ENCODE results near the gene KCTD15.

GRCh38 chr19:33831825-33832224, 35.2 kb downstream of the KCTD15 start:
- no peak for TF ChIP-seq POLR2A (IDR thresholded peaks at IDR 0.05)
- TF ChIP-seq, protein P1, sequence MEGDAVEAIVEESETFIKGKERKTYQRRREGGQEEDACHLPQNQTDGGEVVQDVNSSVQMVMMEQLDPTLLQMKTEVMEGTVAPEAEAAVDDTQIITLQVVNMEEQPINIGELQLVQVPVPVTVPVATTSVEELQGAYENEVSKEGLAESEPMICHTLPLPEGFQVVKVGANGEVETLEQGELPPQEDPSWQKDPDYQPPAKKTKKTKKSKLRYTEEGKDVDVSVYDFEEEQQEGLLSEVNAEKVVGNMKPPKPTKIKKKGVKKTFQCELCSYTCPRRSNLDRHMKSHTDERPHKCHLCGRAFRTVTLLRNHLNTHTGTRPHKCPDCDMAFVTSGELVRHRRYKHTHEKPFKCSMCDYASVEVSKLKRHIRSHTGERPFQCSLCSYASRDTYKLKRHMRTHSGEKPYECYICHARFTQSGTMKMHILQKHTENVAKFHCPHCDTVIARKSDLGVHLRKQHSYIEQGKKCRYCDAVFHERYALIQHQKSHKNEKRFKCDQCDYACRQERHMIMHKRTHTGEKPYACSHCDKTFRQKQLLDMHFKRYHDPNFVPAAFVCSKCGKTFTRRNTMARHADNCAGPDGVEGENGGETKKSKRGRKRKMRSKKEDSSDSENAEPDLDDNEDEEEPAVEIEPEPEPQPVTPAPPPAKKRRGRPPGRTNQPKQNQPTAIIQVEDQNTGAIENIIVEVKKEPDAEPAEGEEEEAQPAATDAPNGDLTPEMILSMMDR (IDR thresholded peaks at IDR 0.05) = no peak
